Heart right ventricle (tissue), 16 donors: ENCODE data around the gene ATN1. TPM values are rescaled to one million over a fixed set of nuclear protein-coding genes. Genes with fewer than 3 reads are reported as not detected.

Source experiments
- ATAC-seq, 8 donors: fragments of 200-7000 bp; cut with Tn5 transposase; one replicate each; pipeline ENCODE4 v1.9.1; 2020; ENCODE audit warnings: mild to moderate bottlenecking in 8 of 8, moderate library complexity in 8 of 8, moderate number of reproducible peaks in 1 of 8
- DNase-seq, 2 donors: peaks; one replicate each; pipeline ENCODE4 v3.0.0-alpha.2; 2020
- H3K27ac ChIP-seq, 10 donors: fragments of 200-600 bp; sonication (generic) in 2 of 10; one replicate each; pipeline versions ENCODE4 v1.5.0 to v1.8.0; 2020 to 2022; ENCODE audit warnings: mild to moderate bottlenecking in 3 of 10
- H3K27me3 ChIP-seq, 7 donors: fragments of 200-600 bp; one replicate each; pipeline ENCODE4 v1.8.0; 2021 to 2022; ENCODE audit warnings: mild to moderate bottlenecking in 2 of 7
- H3K36me3 ChIP-seq, 9 donors: fragments of 200-600 bp; sonication (generic) in 1 of 9; one replicate each; pipeline versions ENCODE4 v1.5.0 to v1.8.0; 2020 to 2022; ENCODE audit warnings: mild to moderate bottlenecking in 2 of 9
- H3K4me1 ChIP-seq, 9 donors: fragments of 200-600 bp; sonication (generic) in 1 of 9; one replicate each; pipeline versions ENCODE4 v1.5.0 to v1.8.0; 2020 to 2022; ENCODE audit warnings: mild to moderate bottlenecking in 4 of 9
- H3K4me3 ChIP-seq, 10 donors: fragments of 200-600 bp; sonication (generic) in 2 of 10; one replicate each; pipeline versions ENCODE4 v1.5.0 to v1.8.0; 2020 to 2022; ENCODE audit warnings: mild to moderate bottlenecking in 7 of 10, moderate library complexity in 2 of 10
- H3K9me3 ChIP-seq, 11 donors: fragments of 200-600 bp in 10 of 11; sonication (generic) in 2 of 11; one replicate each; pipeline versions ENCODE4 v1.5.0 to v1.8.0; 2013 to 2022; ENCODE audit warnings: mild to moderate bottlenecking in 2 of 11, control low read depth in 1 of 11, moderate library complexity in 1 of 11
- WGBS, 2 donors: extraction: QIAGEN DNeasy Blood & Tissue Kit; methylation state at CpG; one replicate each; pipeline ENCODE4 v1.1.7; 2013; ENCODE audit warnings: inconsistent platforms in 1 of 2; 5-methylcytosine and 5-hydroxymethylcytosine counted together
- intact Hi-C, 10 donors: fragments of 100-400 bp; cut with DNase I; formaldehyde crosslinking; loops; one replicate each; pipeline versions ENCODE4 v1.11.1 to v1.14.2; 2022
- polyA plus RNA-seq, 2 donors: library from polyadenylated mRNA; stranded (reverse); fragments of 200-250 nt; gene quantifications; one replicate each; pipeline ENCODE4 v1.2.3, GENCODE V29; 2013
- total RNA-seq, 10 donors: library from RNA; stranded (reverse); fragmentation: NEBNext Ultra II Directional in 3 of 10; extraction: Animal tissue kit (Norgen Biotek cat#: 25700) in 3 of 10; gene quantifications; one replicate each; pipeline versions ENCODE4 v1.2.1 to v1.2.4, GENCODE V29; 2021 to 2023
- TF ChIP-seq, protein P1 (sequence below), 9 donors: fragments of 200-600 bp; sonication (generic) in 2 of 9; IDR thresholded peaks; one replicate each; pipeline versions ENCODE4 v1.5.0 to v1.8.0; 2021 to 2022; ENCODE audit warnings: antibody characterized with exemption in 9 of 9, mild to moderate bottlenecking in 5 of 9, moderate library complexity in 1 of 9
- donor health status: Arrhythmogenic right ventricular cardiomyopathy.
- donor health status: ischemic (EF 13 %, LVEDD 7.1; RV severe dilation, severe dysfunction).
- donor health status: healthy with polysubstance abuse.
- donor health status: DM: no; HTN: yes; CAD: no.
- donor health status: DM: no; HTN: no; CAD: no.
- donor health status: ischemic (EF 25% LVEDD 6.9; RV normal size, moderate dysfunction).
- donor health status: ischemic (EF 25% LVEDD 5.7; RV mildly dilated, moderate dysfunction).
- donor health status: healthy.
- donor health status: DM: yes; HTN: yes; CAD: no.
- donor health status: Ischemic cardiomyopathy.
- donor health status: ischemic (EF 35%, LVEDD 5.7; RV mildly dilated, moderate dysfunction).
- donor health status: nonischemic (EF 11% LVEDD 7.7; RV severe dilation, severe dysfunction).
- donor health status: DM: yes; HTN: yes; CAD: no.
- donor health status: PGD.
- donor health status: ischemic (EF 29% LVEDD 5.4; RV normal size, mild dysfunction).
- donor health status: nonischemic (EF 23%, LVEDD 6.1; RV moderate dilation, normal function).

Gene ATN1
- total and polyA plus RNA-seq, 12 donors: 48.7 to 96.7 (median 65.8) TPM

DNA sequence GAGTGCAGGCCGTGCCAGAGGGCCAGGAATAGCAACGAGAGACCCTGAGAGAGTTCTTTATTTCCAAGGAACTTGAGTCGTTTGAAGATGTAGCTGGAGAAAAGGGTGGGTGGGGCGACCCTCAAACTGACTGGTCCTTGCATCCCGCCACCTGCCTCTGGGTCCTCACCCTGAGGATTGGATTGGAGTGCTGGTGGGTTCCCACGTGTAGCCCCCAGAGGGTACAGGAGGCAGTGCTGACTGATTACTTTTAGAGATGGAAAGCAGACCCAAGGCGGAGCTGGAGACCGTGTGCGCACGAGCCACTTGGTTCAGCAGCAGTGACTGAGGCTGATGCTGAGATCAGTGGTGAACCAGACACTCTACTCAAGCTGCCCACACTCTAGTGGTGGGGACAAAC lies 49.9 kb downstream of the ATN1 start:
- Histone ChIP-seq H3K36me3 (peaks cover 0 to 100% (median 65%) of the 10 kb centered on the region in 9 donors), H3K27ac (peak overlapping the region in 4 of 10 donors; percentile 53 to 80 (median 70)), H3K4me1 (peaks cover 0 to 33% (median 1%) of the 10 kb centered on the region in 9 donors), H3K27me3 (no peaks in the 10 kb centered on the region), H3K9me3 (no peaks in the 10 kb centered on the region), H3K4me3 (no peak overlapping the region)
- WGBS, 2 donors: 64 to 75% methylated on average over 10 of the region's 10 CpGs
- DNase-seq: no peak
- TF ChIP-seq, protein P1, sequence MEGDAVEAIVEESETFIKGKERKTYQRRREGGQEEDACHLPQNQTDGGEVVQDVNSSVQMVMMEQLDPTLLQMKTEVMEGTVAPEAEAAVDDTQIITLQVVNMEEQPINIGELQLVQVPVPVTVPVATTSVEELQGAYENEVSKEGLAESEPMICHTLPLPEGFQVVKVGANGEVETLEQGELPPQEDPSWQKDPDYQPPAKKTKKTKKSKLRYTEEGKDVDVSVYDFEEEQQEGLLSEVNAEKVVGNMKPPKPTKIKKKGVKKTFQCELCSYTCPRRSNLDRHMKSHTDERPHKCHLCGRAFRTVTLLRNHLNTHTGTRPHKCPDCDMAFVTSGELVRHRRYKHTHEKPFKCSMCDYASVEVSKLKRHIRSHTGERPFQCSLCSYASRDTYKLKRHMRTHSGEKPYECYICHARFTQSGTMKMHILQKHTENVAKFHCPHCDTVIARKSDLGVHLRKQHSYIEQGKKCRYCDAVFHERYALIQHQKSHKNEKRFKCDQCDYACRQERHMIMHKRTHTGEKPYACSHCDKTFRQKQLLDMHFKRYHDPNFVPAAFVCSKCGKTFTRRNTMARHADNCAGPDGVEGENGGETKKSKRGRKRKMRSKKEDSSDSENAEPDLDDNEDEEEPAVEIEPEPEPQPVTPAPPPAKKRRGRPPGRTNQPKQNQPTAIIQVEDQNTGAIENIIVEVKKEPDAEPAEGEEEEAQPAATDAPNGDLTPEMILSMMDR (IDR thresholded peaks at IDR 0.05): no peak
- peak in 1 of 8 donors; percentile 14 for ATAC-seq
- intact Hi-C loops: no loop called here

DNA sequence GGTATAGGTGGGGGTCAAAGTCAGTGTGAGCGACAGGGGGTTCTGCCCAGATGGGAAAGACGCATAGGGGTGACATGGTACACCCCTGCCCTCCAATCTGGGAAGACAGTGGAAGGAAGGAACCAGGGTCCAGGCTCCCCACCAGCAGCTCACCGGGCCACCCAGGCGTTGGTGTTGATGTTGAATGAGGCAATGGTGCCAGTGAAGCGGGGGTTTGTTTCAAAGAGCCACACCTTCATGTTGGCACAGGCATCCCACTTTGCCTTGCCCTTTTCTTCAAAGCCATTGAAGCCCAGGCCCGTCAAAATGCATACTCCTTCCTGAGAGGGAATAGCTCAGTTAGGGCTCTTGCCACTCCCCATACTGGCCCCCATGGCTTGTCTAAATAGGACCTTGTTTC lies 50.4 kb downstream of the ATN1 start:
- DNase-seq (no peak), ATAC-seq (peak in 1 of 8 donors; percentile 6)
- TF ChIP-seq, protein P1 (IDR thresholded peaks at IDR 0.05): no peak
- Histone ChIP-seq H3K4me3 (no peak overlapping the region), H3K27me3 (no peaks in the 10 kb centered on the region), H3K27ac (peak overlapping the region in 9 of 10 donors; percentile 20 to 80 (median 68)), H3K9me3 (no peaks in the 10 kb centered on the region), H3K4me1 (peaks cover 0 to 33% (median 0%) of the 10 kb centered on the region in 9 donors), H3K36me3 (peaks cover 0 to 100% (median 70%) of the 10 kb centered on the region in 9 donors)
- intact Hi-C loops: no loop called here
- 87% methylated on average over 6 of the region's 6 CpGs for WGBS, 2 donors

DNA sequence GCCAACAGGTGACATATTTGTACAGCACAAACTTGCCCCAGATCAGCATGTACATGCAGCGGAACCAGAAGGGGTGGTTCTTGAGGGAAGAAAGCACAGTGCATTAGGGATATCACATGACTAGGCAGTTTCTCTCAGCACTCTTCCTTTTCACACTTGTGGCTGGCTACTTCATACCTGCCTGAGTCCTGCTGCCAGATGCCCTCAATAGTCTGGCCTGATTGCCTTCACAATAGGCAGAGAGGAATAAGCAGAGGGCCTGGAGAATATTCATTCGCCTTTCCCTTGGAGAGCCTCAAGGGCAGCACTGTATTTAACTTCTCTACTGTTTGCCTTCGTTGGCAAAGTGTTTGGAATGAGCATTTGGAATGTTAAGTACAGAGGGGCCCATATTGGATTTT lies 50.9 kb downstream of the ATN1 start:
- Histone ChIP-seq H3K4me1 (peaks cover 0 to 33% (median 0%) of the 10 kb centered on the region in 9 donors), H3K9me3 (no peaks in the 10 kb centered on the region), H3K36me3 (peaks cover 0 to 100% (median 72%) of the 10 kb centered on the region in 9 donors), H3K27me3 (no peaks in the 10 kb centered on the region), H3K27ac (peak overlapping the region in 9 of 10 donors; percentile 20 to 80 (median 68)), H3K4me3 (no peak overlapping the region)
- intact Hi-C loops: no loop called here
- 55 to 59% methylated on average over 3 of the region's 3 CpGs for WGBS, 2 donors
- TF ChIP-seq, protein P1 (IDR thresholded peaks at IDR 0.05): no peak
- ATAC-seq (peak; percentile 11 to 53 (median 36)), DNase-seq (no peak)

DNA sequence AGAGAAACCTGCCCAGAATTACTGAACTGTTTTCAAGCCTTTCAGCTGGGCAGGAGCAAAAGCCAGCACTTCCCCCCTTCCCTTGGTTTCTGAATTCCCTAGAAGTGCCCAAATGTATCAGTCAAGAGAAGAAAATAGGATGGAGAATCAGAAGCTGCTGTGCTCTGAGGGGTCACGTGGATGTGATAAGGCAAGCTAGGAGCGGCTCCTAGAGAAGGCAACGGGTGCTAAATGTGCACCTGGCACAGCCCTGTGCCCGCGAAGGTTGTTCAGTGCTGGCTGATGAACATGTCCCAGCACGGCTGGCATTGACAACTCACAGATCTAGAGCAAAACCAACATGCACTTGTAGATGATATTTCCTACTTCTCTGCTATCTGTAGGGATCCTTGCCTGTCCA lies 51.3 kb downstream of the ATN1 start:
- ATAC-seq: peak in 7 of 8 donors; percentile 68 to 90 (median 82)

More for the DNA sequence above, 51.3 kb downstream of the ATN1 start:
- DNase-seq: no peak
- H3K27me3 ChIP-seq: no peaks in the 10 kb centered on the region
- H3K4me1 ChIP-seq: peaks cover 0 to 33% (median 0%) of the 10 kb centered on the region in 9 donors
- 46 to 69% methylated on average over 6 of the region's 6 CpGs for WGBS, 2 donors
- TF ChIP-seq, protein P1 (IDR thresholded peaks at IDR 0.05): no peak
- no peaks in the 10 kb centered on the region for H3K9me3 ChIP-seq
- peaks cover 0 to 100% (median 72%) of the 10 kb centered on the region in 9 donors for H3K36me3 ChIP-seq
- intact Hi-C loops: no loop called here
- H3K4me3 ChIP-seq: no peak overlapping the region
- peak overlapping the region in 9 of 10 donors; percentile 20 to 80 (median 68) for H3K27ac ChIP-seq
